Endothelial cell of umbilical vein (primary cell): ENCODE measurements around the gene EED.

Experiments
- CTCF ChIP-seq, 2 donors: IDR thresholded peaks; 1 replicate in 1 of 2; 2 replicates in 1 of 2; pipeline ENCODE4 v1.5.1; 2011; ENCODE audit warnings: low read length in 2 of 2, mild to moderate bottlenecking in 2 of 2, moderate library complexity in 2 of 2, control low read depth in 1 of 2, inconsistent platforms in 1 of 2, low read depth in 1 of 2; ENCODE audit not compliant: insufficient read depth in 1 of 2; ENCODE audit errors: extremely low read depth in 1 of 2
- EZH2 ChIP-seq: IDR thresholded peaks from 2 replicates; pipeline ENCODE4 v1.6.1; 2012; ENCODE audit warnings: borderline replicate concordance, low read depth, mild to moderate bottlenecking, moderate library complexity, low read length, inconsistent platforms; ENCODE audit not compliant: severe bottlenecking
- FOS ChIP-seq: IDR thresholded peaks from 2 replicates; pipeline ENCODE4 v1.6.1; 2011; ENCODE audit warnings: mild to moderate bottlenecking, low read length, moderate library complexity, borderline replicate concordance; ENCODE audit not compliant: insufficient read depth
- GATA2 ChIP-seq: IDR thresholded peaks from 2 replicates; pipeline ENCODE4 v1.7.0; 2011; ENCODE audit warnings: low read depth, mild to moderate bottlenecking, moderate library complexity, mixed read lengths, low read length; ENCODE audit not compliant: insufficient read length, insufficient read depth
- MAX ChIP-seq: IDR thresholded peaks from 2 replicates; pipeline ENCODE4 v1.6.1; 2011; ENCODE audit not compliant: insufficient read depth, insufficient read length
- MYC ChIP-seq: IDR thresholded peaks from one replicate; pipeline ENCODE4 v1.6.1; 2011; ENCODE audit warnings: mild to moderate bottlenecking, low read depth, low read length
- POLR2A ChIP-seq: IDR thresholded peaks from 2 replicates; pipeline ENCODE4 v1.6.1; 2012; ENCODE audit warnings: low read depth, mild to moderate bottlenecking, control low read depth, low read length
- POLR2AphosphoS5 ChIP-seq: IDR thresholded peaks from 2 replicates; pipeline ENCODE4 v1.6.1; 2012; ENCODE audit warnings: low read depth, mild to moderate bottlenecking, control low read depth, low read length, moderate library complexity; ENCODE audit not compliant: insufficient read depth

GRCh38 chr11:86222081-86222480 is 22.5 kb upstream of the EED start:
- TF ChIP-seq CTCF (IDR thresholded peaks at IDR 0.05; ENCODE audit: extremely low read depth in 1 of 2, insufficient read depth in 1 of 2, low read depth in 1 of 2, low read length in 2 of 2) = no peak
- no peak for TF ChIP-seq EZH2
- no peak for TF ChIP-seq POLR2A
- TF ChIP-seq MAX = no peak
- no peak for TF ChIP-seq FOS
- TF ChIP-seq POLR2AphosphoS5 = no peak
- no peak for TF ChIP-seq MYC
- TF ChIP-seq GATA2 = no peak
